Measurements from ENCODE around the gene KRT12. TPM values are rescaled to one million over a fixed set of nuclear protein-coding genes. Genes with fewer than 3 reads are reported as not detected.

KRT12 gene
- polyA plus RNA-seq, 1 of the 3 experiments (the other 2 are of a cell fraction) = not detected

DNA sequence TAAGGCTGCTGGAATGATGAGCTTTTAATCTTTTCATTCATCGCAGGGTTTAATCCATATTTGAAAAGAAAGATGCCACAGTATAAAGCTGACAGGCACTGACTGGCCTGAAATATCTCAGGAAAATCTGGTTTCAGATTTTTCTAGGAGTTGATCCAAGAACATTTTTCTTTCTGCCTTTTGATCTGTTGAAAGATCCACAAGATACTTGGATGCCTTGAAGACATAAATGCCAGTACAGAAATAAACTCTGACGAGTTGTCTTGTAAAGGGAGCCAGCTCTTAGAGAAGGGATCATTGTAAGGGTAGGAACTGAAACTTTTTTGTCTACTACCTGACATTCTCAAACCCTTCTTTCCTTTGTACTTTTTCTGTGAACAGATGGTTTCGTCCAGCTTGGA, 43.4 kb upstream of the KRT12 start:
- no peaks in the 10 kb centered on the region for H4K20me1 ChIP-seq (ENCODE audit: insufficient read depth)
- POLR2A ChIA-PET = interaction anchor here (0.6 kb wide), 1 partner anchor 738 kb away, joined by 3 read pairs; no protein-coding TSS in a partner anchor
- H3K4me3 ChIP-seq (ENCODE audit: low read depth in 2 of 2, low read length in 1 of 2) = no peak overlapping the region
- no peaks in the 10 kb centered on the region for H3K9me3 ChIP-seq
- H3K36me3 ChIP-seq (replicated peaks in 1 of 2; ENCODE audit: control insufficient read depth in 1 of 2, insufficient read depth in 2 of 2, low read length in 1 of 2) = no peaks in the 10 kb centered on the region
- no peak overlapping the region for H2AFZ ChIP-seq (ENCODE audit: low read depth)
- peak overlapping the region in 1 of 2 experiments; percentile 66; a peak in 2 of 4 replicates for H3K27ac ChIP-seq (ENCODE audit: low read depth in 2 of 2, low read length in 1 of 2)
- peak overlapping the region; percentile 53 for H3K4me2 ChIP-seq
- 24% methylated on average over 3 of the region's 3 CpGs for WGBS (ENCODE audit: low lambda C conversion rate)
- H3K9ac ChIP-seq = peak overlapping the region; percentile 14; the same call in 1 of the 2 replicates
- DNase-seq = no peak
- H3K79me2 ChIP-seq (ENCODE audit: insufficient read depth) = no peaks in the 10 kb centered on the region
- TF ChIP-seq EP300 (IDR thresholded peaks at IDR 0.05; ENCODE audit: borderline replicate concordance in 1 of 2, low read depth in 1 of 2, low read length in 1 of 2) (peak in 1 of 2 experiments; percentile 58; a peak in 2 of 4 replicates), SIN3A (IDR thresholded peaks at IDR 0.05; ENCODE audit: borderline replicate concordance, low read depth, low read length) (no peak), NRF1 (IDR thresholded peaks at IDR 0.05; ENCODE audit: low read depth, low read length) (no peak), RXRA (IDR thresholded peaks at IDR 0.05; ENCODE audit: borderline replicate concordance, low read depth) (0 out of 2 replicates have a peak, but pooled peaks have one; percentile 30), ELF1 (IDR thresholded peaks at IDR 0.05) (no peak; the same call in 1 of the 2 replicates), FOXJ3 (CRISPR knock-in tag; IDR thresholded peaks at IDR 0.05) (no peak), TEAD4 (IDR thresholded peaks at IDR 0.05; ENCODE audit: borderline replicate concordance, insufficient read depth) (peak; percentile 52; the same call in 1 of the 2 replicates), RFX5 (IDR thresholded peaks at IDR 0.05; ENCODE audit: low read length) (no peak), NFIC (IDR thresholded peaks at IDR 0.05; ENCODE audit: borderline replicate concordance) (peak; percentile 83), MEF2A (IDR thresholded peaks at IDR 0.05; ENCODE audit: borderline replicate concordance, low read depth) (peak; percentile 70), TCF12 (IDR thresholded peaks at IDR 0.05) (peak; percentile 95), FOSL2 (IDR thresholded peaks at IDR 0.05; ENCODE audit: borderline replicate concordance, low read depth) (0 out of 2 replicates have a peak, but pooled peaks have one; percentile 4), JUND (IDR thresholded peaks at IDR 0.05) (peak; percentile 75), POLR2AphosphoS5 (IDR thresholded peaks at IDR 0.05; ENCODE audit: low read depth, low read length) (peak; percentile 40; the same call in 1 of the 2 replicates)
- TF ChIP-seq, protein P1, sequence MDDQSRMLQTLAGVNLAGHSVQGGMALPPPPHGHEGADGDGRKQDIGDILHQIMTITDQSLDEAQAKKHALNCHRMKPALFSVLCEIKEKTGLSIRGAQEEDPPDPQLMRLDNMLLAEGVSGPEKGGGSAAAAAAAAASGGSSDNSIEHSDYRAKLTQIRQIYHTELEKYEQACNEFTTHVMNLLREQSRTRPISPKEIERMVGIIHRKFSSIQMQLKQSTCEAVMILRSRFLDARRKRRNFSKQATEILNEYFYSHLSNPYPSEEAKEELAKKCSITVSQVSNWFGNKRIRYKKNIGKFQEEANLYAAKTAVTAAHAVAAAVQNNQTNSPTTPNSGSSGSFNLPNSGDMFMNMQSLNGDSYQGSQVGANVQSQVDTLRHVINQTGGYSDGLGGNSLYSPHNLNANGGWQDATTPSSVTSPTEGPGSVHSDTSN (IDR thresholded peaks at IDR 0.05) = peak; percentile 94
- TF ChIP-seq, protein P2, sequence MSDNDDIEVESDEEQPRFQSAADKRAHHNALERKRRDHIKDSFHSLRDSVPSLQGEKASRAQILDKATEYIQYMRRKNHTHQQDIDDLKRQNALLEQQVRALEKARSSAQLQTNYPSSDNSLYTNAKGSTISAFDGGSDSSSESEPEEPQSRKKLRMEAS (IDR thresholded peaks at IDR 0.05; ENCODE audit: low read depth) = 0 out of 2 replicates have a peak, but pooled peaks have one; percentile 21
- TF ChIP-seq, protein P3, sequence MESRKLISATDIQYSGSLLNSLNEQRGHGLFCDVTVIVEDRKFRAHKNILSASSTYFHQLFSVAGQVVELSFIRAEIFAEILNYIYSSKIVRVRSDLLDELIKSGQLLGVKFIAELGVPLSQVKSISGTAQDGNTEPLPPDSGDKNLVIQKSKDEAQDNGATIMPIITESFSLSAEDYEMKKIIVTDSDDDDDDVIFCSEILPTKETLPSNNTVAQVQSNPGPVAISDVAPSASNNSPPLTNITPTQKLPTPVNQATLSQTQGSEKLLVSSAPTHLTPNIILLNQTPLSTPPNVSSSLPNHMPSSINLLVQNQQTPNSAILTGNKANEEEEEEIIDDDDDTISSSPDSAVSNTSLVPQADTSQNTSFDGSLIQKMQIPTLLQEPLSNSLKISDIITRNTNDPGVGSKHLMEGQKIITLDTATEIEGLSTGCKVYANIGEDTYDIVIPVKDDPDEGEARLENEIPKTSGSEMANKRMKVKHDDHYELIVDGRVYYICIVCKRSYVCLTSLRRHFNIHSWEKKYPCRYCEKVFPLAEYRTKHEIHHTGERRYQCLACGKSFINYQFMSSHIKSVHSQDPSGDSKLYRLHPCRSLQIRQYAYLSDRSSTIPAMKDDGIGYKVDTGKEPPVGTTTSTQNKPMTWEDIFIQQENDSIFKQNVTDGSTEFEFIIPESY (IDR thresholded peaks at IDR 0.05; ENCODE audit: borderline replicate concordance, low read depth) = 0 out of 2 replicates have a peak, but pooled peaks have one; percentile 58
- TF ChIP-seq, protein P4, sequence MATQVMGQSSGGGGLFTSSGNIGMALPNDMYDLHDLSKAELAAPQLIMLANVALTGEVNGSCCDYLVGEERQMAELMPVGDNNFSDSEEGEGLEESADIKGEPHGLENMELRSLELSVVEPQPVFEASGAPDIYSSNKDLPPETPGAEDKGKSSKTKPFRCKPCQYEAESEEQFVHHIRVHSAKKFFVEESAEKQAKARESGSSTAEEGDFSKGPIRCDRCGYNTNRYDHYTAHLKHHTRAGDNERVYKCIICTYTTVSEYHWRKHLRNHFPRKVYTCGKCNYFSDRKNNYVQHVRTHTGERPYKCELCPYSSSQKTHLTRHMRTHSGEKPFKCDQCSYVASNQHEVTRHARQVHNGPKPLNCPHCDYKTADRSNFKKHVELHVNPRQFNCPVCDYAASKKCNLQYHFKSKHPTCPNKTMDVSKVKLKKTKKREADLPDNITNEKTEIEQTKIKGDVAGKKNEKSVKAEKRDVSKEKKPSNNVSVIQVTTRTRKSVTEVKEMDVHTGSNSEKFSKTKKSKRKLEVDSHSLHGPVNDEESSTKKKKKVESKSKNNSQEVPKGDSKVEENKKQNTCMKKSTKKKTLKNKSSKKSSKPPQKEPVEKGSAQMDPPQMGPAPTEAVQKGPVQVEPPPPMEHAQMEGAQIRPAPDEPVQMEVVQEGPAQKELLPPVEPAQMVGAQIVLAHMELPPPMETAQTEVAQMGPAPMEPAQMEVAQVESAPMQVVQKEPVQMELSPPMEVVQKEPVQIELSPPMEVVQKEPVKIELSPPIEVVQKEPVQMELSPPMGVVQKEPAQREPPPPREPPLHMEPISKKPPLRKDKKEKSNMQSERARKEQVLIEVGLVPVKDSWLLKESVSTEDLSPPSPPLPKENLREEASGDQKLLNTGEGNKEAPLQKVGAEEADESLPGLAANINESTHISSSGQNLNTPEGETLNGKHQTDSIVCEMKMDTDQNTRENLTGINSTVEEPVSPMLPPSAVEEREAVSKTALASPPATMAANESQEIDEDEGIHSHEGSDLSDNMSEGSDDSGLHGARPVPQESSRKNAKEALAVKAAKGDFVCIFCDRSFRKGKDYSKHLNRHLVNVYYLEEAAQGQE (IDR thresholded peaks at IDR 0.05; ENCODE audit: low read depth, low read length) = no peak
- H3K9me2 ChIP-seq = no peaks in the 10 kb centered on the region
- CTCF ChIA-PET = interaction anchor here (0.8 to 11.9 kb wide), 14 partner anchors 10 to 760 kb away, joined by 3 to 140 read pairs (median 5); no protein-coding TSS in a partner anchor
- H3K4me1 ChIP-seq (ENCODE audit: control insufficient read depth in 1 of 2, insufficient read depth in 2 of 2, low read depth in 1 of 2, low read length in 1 of 2) = peaks cover 0 to 14% of the 10 kb centered on the region in 2 experiments; a peak in 3 of 4 replicates
- peaks cover 19% of the 10 kb centered on the region for H3F3A ChIP-seq (replicated peaks; ENCODE audit: insufficient read depth)
- H3K27me3 ChIP-seq (ENCODE audit: insufficient read depth) = peaks cover 11% of the 10 kb centered on the region; the same call in 1 of the 2 replicates

All from SK-N-SH (cell line).